Activated CD8-positive, alpha-beta memory T cell treated with anti-CD3 and anti-CD28 coated beads for 1 hour (primary cell): ENCODE results near the gene NEDD4L.
"Not testable (repeated sequence)": the region's sequence is repeated elsewhere in the genome, so short reads cannot be mapped to it uniquely, and the experiment has no call there.

Experiments
- DNase-seq, 2 donors: peaks; one replicate each; pipeline ENCODE4 v3.0.0-alpha.2; 2020; ENCODE audit warnings: low read depth in 1 of 2; ENCODE audit errors: extremely low read depth in 1 of 2

NEDD4L gene

DNA sequence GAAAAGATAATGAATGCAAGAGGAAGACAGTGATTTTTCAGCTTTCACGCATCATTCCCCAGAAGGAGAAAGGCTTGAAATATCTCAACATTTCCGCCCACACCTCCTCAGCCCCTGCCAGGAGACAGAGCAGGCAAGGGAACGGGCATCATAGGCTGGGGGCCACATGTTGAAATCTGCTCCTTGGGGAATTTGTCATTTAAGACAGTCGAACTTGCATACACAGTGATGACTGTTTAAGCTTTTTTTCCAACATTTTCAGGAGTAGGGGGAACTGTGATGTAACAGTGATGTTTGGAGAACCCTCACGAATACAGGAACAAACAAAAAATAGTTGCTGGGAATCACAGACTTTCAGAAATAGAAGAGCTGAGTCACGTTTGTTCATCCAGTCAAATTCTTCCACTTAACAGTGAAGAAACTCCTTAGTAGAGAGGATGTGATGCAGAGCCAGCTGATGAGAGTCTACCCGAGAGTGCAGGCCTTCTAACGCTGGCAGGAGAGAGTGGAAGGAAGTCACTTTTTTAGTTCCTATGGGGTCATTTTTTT, 318.1 kb downstream of the NEDD4L start:
- no peak for DNase-seq

DNA sequence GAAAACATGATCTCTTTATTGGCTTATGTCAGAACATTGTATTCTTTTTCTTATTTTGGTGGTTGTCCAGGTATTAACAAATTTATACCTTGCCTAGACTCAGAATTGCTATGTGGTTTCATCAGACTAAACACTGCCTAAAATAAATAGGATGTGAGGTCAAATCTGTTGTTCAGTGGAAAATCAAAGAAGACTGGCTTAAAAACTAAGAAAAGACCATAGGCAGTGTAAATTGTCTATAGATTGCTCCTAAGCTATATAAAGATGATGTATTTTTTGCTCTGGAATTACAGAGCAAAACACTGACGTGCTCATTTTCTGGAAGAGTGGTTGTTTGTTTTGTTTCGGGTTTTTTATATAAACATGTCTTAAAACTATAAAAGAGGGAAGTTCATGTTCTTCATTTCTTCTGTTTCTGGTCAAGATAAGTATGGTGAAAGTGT, 318.8 kb downstream of the NEDD4L start:
- DNase-seq: no peak

DNA sequence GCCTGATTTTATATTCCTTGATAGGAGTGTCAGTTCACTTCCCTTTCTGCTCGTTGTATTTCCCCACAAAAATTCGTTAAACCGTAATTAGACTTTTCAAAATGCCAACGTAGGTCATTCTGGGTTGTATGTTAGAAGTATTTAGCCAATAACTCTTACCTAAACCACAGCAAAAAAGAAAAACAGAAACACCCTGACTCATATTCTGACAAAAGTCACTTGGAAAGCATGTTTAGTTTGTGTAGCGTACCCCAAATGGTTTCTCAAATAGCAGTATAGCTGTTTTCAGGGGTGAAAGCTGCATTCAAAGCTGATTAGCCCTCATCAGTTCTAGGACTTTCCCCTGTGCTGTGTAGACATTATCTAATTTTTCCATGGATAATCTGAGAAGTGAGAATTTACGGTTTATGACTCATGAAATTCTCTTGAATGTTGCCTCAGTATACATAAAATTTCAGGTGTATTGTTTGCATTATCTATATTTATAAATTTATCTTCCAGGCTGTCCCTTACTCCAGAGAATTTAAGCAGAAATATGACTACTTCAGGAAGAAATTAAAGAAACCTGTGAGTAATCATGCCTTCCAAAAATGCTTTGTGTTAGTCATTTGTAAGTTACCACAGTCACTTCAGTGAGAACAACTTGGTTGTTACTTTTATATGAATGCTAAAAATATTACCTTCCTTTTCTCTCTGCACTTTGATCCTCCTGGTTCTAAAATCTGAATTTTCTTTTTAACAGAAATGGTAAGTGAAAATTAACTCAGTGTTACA, 319.9 kb downstream of the NEDD4L start:
- no peak for DNase-seq

DNA sequence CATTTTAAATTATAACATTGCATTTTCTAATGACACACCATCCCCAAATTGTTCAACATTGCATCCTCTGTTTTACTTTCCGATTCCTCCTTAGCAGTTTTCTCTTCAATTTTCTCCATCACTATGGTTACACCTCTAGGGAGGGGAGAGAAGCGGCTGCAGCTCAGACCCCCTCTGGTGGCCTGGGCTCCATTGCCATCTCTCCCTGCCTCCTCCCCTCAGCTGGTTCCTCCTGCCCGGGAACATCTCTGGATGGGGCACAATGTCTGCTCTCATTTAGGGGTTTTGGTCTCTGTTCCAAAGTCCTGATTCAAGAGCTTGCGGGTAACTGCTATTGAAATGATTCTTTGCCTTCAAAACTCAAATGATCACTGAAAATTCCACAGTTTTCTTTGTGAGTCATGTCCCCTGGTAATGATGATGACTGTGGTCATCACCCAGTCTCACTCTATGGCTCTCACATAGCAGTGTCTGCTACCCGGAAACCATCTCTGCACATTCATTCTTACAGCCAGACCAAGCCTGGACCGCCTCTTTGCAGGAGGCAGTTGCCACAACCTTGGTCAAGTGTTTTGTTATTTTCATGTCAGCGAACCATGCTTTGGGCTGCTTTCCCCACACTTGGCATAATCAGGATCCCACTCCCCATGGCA, 321.0 kb downstream of the NEDD4L start:
- DNase-seq: no peak

DNA sequence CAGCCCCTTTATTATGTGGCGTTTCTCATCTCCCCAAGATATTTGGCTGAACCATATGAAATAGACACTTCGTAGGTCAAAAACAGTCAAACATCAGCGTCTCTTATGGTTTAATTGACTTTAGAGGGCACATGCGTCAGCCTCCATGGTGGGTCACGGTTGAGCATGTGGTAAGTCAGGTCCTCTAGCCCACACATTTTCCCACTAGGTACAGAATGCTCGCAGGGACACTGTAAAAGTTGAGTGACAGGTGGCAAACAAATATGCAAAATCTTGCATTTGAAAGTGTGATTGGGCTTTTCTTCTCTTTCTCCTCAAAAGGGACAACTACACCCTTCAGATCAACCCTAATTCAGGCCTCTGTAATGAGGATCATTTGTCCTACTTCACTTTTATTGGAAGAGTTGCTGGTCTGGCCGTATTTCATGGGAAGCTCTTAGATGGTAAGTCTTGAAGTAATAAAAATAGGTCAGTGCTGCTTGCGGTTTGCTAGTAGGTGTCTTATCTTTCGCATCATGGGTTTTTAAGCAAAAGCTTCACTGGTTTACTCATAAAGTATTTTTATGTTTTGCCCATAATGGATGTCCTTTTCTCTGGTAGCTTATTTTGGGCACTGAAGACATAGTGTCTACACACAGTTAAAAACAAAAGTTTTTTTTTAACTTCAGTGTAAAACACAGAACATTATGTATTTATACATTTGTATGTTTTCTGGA, 323.6 kb downstream of the NEDD4L start:
- no peak for DNase-seq

DNA sequence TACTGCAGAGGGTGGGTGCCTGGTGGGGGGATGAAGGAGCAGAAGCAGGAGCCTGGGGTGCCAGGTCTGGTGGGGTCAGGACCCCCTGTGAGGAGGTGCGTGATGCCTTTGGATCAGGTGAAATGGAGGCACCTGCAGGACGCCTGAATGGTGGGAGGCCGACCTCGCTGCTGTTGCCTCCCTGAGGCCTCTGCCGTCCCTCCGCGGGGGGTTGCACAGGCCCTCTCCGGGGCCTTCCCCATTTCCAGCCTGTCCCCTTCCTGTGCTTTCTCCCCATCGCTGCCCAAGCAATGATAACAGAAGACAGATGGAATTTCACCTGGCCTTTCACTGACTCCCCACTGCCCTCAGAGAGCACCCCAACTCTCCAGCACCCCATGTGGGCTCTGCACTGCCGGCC, 325.6 kb downstream of the NEDD4L start:
- DNase-seq: no peak

DNA sequence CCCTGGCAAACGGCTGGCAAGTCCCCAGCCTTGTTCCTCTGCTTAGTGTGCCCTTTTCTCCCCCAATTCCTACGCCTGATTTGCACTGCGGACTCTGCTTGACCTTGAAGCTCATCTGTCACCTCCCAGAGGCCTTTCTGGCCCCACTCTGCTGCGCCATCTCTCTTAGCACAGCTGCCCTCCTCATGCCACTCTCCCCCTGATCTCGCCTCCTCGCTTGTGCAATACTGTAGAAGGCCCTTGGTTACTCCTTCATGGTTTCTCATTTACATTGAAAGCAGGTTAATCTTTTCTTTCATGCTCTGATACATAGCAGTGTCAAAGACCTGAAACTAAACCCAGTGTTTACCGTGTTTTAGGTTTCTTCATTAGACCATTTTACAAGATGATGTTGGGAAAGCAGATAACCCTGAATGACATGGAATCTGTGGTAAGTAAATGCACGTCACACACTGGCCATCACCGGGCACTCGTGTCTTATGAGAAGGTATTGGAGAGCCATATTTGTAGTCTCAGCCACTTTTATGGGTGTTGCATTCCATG, 326.1 kb downstream of the NEDD4L start:
- DNase-seq: no peak

DNA sequence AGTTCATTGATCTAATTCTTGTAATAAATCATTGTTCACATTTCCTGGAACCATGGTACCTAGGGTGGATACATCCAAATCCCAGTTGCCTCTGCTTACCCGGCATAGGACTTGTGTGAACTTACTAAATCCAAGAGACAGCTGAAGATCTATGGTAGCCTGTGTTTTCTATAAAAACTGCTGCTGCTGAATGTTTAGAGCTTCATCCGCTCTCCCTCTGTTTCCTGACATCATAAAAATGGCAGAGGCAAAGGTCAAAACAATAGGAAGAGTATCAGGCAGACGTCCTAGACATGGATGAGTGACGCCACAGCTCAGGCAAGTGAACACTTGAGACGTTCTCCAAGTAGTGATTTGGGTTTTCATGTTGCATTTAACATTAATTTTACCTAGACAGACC, 326.6 kb downstream of the NEDD4L start:
- DNase-seq: no peak

DNA sequence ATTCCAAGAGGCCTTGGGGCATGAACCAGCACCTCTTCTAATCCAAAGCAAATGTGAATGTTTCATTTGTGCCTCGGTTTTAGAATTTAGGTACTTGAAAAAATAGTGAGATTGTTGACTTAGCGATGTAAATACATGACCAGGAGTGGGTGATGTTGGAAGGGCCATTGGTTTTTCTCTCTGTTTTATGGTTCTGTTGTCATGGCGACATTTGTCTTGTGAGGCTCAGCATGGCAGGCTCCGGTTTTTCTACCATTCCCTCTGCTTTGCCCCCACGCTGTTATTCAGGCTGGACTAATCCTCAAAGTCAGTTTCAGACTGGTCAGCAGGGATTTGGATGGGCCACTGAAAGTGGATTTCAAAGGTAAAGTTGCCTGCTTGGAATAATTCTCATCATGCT, 329.5 kb downstream of the NEDD4L start:
- DNase-seq: no peak

DNA sequence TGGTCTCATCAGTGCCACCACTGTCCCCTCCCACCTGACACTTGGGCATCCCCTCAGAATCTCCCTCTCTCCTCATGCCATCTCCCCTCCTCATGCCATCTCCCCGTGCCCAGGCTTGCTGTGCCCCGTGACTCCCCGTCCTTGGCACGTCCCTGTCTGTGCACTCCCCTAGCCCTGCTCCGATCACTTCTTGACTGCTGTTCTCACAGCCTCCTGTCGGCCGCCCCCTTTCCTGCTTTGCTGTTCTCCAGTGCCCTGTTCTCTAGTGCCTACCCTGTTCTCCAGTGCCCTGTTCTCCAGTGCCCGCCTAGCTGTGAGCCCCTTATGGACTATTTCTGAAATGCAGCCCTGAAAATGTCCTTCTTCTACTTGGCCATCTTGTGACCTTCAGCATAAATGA, 331.0 kb downstream of the NEDD4L start:
- no peak for DNase-seq

DNA sequence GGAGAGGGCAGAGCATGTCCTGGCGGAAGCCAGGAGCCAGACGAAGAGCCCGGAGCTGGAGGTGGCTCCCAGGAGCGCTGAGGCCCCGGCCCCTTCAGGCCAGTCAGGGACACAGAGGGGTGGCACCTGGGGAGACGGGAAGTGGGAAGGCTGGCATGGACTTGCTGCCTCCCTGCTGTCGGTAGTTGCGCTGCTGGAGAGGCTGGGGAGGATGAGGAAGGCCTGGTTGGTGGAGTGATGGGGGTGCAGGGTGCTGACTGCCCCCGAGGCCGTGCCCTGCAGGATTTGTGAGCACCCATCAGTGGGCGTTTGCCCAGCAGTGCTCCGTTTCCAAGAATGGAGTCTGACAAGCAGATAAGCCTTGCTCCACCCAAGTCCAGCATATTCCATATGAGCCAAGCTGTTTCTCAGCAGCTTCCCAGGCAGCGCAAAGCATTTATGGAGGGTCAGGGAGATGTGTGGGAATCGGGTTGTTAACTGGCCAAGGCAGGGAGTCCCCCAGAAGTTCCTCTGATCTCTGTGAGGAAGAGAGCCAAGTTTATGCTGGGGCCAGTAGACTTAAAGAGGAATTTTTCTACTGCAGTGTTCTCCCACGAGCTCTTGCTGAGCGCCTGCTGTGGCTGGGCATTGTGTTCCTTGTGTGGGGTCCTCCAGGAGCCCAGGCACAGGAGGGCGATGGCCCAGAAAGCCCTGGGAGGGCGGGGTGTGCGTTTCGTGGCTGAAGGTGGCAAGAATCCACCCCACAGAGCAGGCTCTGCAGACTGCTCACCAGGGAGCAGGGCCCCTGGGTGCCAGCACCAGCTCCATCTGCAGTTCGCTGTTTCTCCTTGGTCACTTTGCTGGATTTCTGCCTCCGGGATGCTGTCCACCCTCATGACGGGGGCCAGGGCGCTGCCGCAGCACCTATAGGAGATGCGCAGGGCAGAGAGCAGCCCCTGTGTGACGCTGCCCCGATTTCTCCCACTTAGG, 334.7 kb downstream of the NEDD4L start:
- DNase-seq: no peak

DNA sequence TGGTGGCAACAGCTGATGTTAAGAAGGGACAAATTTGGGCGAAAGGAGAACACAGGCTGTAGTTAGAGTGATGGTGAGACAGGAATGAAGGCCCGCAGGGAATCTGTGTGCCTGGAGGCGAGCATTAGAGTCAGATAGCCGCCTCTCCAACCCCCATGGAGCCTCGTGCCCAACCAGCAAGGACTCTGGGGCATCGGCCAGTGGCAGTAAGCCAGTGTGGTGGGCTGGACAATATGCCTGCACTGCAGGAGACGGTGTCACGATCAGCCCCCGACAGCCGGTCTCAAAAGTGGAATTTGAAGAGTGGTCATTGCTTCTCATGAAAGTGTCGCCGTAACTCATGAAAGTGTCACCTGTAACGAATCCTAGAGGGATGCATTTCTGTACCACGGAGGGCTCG, 335.4 kb downstream of the NEDD4L start:
- no peak for DNase-seq

DNA sequence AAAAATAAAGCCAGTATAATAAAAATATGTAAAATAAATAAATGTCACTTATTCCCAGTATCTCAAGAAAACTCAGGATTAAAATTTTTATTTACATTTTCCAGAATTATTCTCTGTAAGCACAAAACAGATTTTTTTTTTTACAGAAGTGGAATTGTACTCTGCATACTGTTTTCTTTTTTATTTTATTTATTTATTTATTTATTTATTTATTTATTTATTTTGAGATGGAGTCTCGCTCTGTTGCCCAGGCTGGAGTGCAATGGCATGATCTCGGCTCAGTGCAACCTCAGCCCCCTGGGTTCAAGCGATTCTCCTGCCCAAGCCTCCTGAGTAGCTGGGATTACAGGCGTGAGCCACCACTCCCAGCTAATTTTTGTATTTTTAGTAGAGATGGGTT, 336.1 kb downstream of the NEDD4L start:
- DNase-seq: not testable (repeated sequence)

DNA sequence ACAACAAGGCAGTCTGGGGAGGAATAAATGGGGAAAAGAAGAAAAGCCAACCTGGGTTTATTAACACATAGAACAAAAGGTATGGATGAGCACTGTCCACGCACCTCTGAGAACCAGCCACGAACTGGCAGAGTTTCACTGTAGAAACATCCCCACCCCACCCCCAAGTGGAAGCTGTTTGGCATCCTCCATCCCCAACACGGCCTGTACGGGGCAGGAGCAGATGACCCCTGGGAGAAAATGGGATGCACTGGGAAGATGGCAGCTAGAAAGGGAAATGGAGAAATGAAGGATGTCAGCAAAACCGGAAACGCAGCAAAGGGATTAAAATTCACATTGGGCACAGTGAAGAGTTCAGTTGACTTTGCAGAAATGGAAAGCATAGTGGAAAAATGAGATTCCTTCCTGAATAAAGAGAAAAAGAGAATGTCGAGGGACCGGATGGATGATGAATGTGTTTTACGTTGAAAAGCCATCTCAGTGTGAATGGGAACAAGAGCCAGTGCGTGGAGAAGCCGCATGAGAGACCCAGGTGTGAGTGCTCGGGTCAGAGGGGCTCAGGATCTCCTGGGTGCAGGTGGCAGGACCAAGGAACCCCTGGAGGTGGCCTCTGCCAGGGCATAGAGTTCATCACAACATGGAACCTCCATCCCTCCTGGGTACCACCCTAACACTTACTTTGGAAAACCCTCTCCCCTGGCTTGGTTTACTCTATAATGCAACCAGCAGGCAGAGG, 337.8 kb downstream of the NEDD4L start:
- no peak for DNase-seq

DNA sequence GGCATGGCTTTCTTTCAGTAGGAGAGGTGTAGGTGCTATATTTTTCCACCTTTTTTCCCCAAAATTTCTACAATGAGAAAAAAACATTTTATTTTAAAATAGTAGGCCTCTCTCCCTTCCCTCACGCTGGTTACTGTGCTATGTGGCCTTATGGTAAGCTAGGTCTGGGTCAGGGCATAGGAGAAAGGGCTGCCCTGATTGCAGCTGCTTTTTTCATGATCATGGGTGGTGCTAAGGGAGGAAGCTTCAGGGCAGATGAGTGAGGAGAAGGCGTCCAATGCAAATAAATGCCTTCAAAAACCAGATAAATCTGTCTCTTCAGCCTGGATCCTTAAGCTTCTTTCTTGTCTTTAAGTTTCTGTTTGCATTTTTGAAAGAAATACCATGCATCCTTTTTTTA, 338.4 kb downstream of the NEDD4L start:
- no peak for DNase-seq

DNA sequence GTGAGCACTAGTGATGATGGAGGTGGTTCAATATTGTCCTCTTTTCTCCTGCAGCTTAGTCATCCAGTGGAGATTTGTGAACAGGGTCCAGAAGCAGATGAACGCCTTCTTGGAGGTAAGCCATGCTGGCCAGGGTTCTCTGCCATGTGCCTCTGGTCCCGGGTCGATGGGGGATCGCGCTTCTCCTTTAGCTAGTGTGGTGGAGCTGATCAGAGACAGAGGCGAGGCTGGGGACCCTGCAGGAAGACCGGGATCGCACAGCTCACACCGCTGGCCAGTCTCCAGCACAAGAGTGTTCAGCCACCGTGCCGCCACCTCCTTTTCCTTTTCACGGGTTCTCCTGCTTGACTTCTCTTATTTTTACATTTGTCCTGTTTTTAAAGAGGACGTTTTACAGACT, 341.4 kb downstream of the NEDD4L start:
- no peak for DNase-seq

DNA sequence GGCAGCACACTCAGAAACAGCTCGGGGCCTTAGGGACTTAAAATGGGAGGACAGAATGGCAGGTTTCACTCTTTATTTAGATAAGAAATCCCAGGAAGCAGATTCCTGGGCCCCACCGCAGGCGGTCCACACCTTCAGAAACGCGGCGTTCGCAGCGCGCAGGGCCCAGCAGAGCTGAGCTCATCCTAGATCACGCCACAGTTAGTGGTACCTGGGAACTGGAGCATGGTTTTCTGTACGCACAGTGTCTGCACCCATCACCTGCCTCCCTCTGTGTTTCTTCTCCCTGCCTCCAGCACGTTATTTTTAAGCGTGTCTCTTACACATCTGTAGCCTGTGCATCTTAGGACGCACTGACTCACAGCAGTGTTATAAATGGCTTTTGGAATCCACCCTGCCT, 342.8 kb downstream of the NEDD4L start:
- no peak for DNase-seq

DNA sequence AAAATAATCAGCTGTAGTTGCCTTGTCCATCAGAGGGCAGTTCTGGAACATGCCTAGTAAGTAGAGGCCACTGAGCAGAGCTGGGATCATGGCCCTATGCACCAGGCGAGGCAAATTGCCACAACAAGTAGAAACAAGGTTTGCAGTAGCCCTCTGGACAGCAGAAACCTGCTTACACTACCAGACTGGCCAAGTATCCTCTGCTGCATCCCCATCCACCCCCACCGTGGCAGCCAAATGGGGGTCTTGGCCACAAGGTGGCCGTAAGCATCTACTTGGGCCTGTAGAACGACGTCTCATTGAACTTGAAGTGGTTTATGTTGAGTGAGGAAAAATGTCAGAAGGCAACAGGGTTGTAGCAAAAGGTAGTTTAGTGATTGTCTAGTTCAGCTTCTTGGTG, 343.7 kb downstream of the NEDD4L start:
- no peak for DNase-seq

DNA sequence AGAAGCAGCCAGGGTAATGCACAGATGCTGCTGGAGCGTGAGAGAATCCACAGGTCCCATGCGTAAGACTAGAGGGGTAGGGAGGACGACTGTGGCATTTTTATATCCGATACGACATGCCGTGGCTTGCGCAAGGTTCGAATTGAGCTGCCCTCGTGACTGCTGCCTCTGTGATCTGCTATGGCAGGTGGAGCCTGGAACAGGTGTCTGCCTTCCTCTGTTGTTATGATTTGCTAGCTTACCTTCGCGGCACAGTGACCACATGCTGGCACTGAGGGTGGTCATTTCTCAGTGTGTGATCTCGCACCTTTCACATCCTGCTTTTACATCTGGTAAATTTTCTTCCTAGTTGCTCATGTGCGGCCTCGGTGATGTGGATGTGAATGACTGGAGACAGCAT, 344.7 kb downstream of the NEDD4L start:
- DNase-seq: no peak

DNA sequence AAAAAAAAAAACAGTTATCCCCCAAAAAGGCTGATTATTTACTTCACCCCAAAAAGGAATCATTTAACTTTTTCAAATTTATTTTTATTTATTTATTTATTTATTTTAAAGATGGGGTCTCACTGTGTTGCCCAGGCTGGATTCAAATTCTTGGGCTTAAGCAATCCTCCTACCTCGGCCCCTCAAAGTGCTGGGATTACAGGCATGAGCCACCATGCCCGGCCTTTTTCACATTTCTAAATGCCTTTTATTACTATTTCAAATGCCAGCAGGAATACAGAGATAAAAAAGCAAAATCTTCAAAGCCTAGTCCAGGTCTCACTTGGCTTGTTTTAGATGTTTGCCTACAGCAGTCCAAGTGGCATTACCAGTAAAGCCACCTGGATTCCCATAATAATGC, 345.7 kb downstream of the NEDD4L start:
- no peak for DNase-seq
